DMS53 treated with DMSO at 0.1 percent for 48 hours (cell line): ENCODE data around the gene MALRD1.

ENCODE experiments used
- DNase-seq: peaks from one replicate; lab custom pipeline; 2025; ENCODE audit not compliant: unreplicated experiment; lab: John Stamatoyannopoulos, UW

The MALRD1 gene

GRCh38 chr10:19107406-19107805 lies 58.8 kb downstream of the MALRD1 start:
- DNase-seq: no peak

GRCh38 chr10:19111501-19112267 lies 63.1 kb downstream of the MALRD1 start:
- DNase-seq: no peak

DNA sequence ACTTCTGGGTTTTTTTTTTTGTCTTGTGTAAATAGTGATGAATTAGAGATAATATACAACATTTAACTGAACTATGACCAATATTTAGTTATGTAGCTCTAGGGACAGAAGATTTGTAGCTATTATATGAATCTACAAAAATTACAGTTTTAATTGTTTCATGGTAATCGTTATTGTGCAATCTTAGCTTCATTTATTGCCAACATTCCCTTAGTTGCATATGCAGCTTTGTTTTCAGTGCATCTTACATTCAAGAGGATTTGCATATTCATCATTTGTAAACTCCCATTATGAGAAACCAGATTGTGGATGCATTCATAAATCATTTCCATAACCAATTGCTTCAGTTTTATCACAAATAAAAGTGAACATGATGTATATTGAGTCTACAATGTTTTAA lies 68.8 kb downstream of the MALRD1 start:
- DNase-seq: no peak

DNA sequence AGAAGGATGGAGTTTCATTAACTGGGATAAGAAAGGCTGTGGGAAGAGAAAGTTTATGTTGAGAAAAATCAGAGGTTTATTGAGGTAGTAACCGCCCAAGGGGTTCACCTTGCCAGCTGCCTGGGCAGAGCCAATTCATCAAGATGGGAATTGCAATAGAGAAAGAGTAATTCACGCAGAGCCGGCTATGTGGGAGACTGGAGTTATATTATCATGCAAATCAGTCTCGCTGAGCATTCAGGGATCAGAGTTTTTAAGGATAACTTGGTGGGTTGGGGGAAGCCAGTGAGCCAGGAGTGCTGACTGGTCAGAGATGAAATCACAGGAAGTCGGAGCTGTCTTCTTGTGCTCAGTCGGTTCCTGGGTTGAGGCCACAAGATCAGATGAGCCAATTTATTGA lies 70.6 kb downstream of the MALRD1 start:
- DNase-seq: no peak

DNA sequence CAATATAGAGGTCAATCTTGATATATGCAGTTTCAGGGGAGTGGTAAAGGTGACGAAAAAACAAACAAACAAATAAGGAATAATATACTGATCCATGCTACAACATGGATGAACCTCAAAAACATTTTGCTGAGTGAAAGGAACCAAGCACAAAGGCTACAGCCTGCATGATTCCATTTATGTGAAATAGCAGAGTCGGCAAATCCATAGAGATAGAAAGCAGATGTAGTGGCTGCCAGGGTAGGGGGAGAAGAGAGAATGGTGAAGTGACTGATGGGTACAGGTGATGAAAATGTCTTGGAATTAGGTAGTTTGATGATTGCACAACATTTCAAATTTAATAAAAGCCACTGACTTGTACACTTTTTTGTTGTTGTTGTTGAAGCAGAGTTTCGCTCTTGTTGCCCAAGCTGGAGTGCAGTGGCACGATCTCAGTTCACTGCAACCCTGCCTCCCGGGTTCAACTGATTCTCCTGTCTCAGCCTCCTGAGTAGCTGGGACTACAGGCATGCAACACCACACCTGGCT lies 71.8 kb downstream of the MALRD1 start:
- DNase-seq: no peak

- DNase-seq: no peak
Observed at GRCh38 chr10:19133992-19134391, 85.4 kb downstream of the MALRD1 start.

DNA sequence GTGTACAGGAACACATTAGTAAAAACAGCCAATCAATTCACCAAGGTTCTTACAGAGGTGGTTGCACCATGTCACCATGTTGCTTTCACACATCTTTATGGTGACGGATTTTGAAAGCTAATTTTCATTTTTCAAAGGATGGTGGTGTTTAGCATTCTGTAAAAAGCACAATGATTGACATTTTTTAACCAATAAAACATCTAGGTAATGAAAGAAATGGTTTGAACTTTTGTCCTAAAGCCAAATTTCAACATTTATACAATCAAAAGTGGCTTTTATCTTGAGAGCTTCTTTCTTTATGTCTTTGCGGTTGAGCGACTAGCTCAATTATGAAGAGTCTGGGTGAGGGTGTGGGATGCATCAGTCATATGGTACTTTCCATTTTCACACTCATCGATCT lies 94.4 kb downstream of the MALRD1 start:
- no peak for DNase-seq

DNA sequence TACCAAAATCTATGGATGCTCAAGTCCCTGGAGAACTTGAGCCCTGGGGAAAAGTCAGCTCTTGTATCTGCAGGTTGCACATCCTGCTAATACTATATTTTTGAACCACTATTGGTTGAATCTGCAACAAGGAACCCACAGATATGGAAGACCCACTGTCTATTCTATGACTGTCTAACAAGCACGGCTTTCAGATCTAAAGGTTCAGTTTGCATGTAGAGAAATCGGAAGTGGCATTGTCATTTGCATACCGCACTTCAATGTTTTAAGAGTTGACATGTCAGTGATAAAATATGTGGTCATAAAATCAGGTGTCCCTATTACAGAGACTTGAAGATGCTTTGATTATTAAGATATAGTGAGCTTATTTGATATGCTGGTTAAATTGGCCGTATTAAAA lies 95.6 kb downstream of the MALRD1 start:
- no peak for DNase-seq

- no peak for DNase-seq
Observed at GRCh38 chr10:19154375-19154774, 105.8 kb downstream of the MALRD1 start.

DNA sequence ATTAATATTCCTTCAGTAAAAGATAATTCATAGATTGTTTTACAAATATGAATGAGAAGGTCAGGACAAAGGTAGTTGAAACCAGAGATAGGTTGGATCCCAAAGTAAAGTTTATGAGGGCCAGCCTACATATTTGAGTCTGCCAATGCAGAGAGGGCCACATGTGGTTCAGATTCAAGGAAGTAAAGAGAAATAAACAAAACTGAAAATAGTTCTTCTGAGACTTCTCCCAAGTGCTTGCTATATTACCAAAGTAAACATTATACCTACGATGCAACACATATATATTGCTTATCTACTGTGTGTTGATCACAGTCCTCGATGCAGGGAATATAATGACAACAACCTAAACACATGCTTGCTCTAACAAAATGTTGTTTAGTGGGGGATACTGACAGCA lies 109.8 kb downstream of the MALRD1 start:
- DNase-seq: no peak

DNA sequence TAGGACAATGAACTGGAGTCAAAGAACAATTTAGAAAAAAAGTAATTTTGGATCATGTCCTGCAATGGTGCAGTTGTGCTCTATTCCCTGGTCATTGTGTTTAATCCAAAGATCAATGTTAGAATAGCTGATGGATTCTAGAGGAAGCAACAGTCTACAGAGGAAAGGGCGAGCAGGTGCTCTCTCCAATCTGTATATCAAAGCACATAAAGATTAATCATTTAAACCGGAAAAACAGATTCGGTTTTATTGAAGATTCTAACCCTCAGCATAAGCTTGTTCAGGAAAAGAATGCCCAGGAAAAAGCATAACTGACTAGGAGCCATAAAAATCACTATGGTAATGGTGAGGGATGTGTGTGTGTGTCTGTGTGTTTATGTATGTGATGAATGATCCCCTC lies 110.3 kb downstream of the MALRD1 start:
- DNase-seq: no peak

DNA sequence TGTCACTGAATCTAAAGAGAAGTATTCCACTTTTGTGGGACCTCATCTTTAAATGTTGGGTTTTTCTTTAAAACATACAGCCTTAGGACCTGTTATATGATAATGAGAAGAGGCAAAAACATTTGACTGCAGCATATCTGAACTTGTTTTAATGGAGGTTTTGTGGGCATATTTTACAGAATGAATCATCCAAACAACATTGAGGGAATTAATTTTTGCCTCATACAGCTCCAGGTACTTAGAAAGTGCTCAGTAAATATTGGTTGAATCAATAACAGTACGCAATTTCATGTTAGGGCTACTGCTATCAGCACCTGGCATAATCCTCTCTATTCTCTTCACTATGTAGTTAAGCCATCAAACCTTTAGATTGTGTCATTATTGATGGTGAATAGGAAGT lies 115.9 kb downstream of the MALRD1 start:
- DNase-seq: no peak

DNA sequence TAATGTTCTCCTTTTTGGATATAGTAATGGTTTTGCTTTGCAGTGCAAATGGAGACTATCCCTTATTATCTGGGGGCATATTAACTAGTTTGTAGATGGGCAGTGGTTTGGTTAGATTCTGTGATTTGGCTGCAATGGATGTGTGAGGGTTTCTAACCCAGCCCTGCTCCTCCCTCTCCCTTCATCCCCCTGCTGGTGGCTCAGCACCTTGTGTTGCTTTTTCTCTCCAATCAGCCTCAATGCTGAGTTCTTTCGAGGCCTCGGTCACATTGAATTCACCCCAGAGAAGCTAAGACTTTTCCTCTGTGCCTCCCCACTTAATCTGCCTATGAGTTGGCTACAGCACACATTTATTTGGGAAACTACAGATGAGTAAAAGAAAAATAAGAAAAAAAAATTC lies 120.0 kb downstream of the MALRD1 start:
- no peak for DNase-seq

DNA sequence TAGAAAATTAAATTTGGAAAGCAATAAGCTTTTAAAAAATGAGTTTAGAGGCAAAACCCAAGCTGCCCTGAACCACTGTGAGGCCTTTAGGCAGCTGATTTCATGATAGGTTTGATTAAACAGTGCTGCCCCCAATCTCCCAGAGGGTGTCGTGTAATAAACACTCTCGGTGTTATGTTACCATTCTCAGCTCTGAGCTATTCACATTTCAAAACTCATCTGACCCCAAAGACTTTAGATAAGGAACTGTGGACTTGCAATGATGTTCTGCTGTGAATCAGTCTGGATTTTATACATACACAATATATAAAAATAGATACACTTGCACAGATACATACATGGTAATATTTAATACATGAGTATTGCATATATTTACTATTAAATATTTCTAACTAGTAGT lies 120.4 kb downstream of the MALRD1 start:
- DNase-seq: no peak

DNA sequence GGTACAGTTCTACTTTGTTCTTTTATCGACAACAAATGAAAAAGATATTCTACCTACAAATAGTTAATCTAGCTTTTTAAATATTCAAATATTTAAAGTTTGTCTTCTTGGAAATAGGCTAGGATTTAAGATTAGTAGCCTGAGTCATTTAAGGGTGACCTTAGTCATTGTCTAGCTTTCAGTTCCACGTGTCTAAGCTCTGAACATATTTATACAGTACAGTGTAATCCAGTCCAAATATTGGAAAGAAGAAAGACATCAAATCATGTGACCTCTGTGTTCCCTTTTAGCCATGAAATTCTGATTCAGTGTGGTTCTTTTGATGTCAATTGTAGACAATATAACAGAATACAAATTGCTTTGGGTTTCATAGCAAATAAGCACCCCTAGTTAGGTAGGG lies 121.1 kb downstream of the MALRD1 start:
- DNase-seq: peak; percentile 67

DNA sequence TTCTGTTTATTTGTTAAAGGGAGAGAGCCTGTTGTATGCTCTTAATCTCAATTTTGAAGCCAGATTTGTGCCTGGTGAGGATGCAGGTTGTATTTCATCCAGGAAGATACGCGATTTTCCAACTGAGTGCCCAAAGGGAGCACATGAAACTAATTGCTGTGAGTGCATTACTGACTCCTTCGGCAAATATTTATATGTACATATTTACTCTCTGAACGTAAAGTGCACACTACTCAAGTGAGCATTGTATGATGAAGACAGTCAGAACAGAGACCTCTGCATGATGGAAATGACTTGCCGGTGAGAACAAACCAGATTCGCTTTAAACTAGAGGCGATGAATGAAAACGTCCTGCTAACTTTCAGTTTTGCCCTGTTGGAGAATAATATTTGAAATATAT lies 130.1 kb downstream of the MALRD1 start:
- peak; percentile 77 for DNase-seq

DNA sequence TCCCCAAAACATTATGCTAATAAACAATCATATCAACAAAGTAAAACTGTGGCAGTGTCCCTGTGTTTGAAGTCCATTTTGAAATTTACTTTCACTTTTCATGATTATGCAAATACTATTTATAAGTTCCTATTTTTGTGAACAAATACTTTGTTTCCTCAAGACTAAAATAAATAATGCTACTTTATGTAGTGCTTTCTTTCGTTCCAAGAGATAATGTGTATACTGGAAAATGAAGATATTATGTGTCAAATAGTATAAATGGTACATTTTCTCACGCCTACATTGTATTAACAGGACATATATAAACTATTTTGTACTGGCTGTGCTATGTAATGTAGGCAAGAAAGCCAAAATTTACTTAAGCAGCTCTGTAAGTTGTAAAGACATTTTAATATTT lies 136.3 kb downstream of the MALRD1 start:
- DNase-seq: no peak

DNA sequence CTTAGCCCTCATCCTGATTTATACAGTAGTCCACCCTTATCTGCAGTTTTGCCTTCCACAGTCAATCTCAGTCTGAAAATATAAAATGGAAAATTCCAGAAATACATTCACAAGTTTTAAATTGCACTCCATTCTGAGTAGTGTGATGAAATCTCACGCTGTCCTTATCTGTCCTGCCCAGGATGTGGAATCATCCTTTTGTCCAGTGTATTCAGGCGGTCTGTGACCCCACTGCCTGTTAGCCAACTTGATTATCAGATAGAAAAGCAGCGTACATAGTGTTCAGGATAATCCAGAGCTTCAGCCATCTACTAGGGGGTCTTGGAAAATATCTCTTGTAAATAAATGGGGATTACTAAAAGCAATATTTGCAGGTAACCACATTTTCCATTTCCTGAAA lies 146.3 kb downstream of the MALRD1 start:
- DNase-seq: no peak

DNA sequence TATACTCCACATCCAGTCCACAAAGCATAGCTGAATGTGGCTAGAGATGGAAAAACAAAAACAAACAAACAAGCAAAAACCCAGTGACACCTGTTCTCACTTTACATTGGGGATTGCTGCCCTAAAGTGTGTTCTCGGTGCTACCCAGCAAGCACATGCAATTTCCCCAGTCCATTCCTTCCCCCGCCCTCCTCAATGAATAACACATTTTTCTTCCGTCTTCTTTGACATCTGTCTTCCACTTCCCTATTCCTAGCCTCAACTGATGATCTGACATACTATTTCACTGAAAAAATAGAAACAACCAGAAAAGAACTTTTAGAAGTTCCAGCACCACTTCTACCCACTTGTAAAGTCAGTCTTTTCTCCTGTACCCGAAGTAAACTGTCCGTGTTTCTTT lies 147.1 kb downstream of the MALRD1 start:
- DNase-seq: no peak

DNA sequence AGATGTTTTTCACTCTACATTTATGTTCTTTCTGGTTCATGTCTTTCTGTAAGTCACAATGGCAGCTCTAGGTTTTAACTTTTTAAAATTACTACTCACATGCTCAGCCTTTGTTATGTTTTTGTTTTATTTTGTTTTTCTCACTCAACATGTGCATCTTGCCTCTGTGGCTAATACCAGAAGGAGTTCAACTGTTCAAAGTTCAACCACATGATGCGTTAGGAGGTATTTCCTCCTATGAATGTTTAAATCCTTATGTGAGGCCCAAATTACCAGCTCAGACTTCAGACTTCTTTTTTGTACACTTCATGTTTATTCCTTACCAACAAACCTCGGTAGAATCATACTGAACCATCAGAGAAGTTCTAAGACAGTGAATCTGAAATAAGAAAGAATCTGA lies 151.6 kb downstream of the MALRD1 start:
- no peak for DNase-seq

- DNase-seq: no peak
Observed at GRCh38 chr10:19204246-19204917, 155.8 kb downstream of the MALRD1 start.

DNA sequence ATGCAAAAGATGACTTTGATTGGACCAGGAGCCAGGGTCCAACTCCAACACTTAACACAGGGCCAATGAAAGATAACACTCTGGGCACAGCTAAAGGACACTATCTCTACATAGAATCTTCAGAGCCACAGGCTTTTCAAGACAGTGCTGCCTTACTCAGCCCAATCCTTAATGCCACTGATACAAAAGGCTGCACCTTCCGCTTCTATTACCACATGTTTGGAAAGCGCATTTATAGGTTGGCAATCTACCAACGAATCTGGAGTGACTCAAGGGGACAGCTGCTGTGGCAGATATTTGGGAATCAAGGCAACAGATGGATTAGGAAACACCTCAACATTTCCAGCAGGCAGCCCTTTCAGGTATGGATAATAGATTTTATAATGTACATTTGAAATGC lies 160.7 kb downstream of the MALRD1 start:
- DNase-seq: no peak

DNA sequence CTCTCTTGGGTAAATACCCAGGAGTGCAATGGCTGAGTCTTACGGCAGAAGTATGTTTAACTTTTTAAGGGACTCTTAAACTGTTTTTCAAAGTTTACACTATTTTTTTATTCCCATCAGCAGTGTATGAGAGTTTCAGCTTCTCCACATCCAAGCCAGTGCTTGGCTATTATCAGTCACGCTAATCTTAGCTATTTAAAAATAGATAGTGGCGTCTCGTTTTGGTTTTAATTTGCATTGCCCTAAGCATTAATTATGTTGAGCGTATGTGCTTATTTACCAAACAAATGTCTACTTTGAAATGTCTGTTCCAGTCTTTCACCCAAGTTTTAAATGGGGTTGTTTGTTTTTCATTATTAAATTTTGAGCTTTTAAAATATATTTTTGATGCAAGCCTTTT lies 164.0 kb downstream of the MALRD1 start:
- no peak for DNase-seq
